OCI-LY7 (cell line): ENCODE data around the gene HMGN4. TPM values are rescaled to one million over a fixed set of nuclear protein-coding genes. Genes with fewer than 3 reads are reported as not detected.

Experiments
- BruUV-seq: library from RNA; stranded (reverse); fragments of 400-500 nt; replicated peaks from 2 replicates; lab custom pipeline; 2021; lab: Mats Ljungman, UMichigan
- CTCF ChIA-PET: fragments of 300-600 bp; sonication (Branson Sonifier 250); formaldehyde crosslinking; loops from one replicate; lab custom pipeline; 2022; ENCODE audit warnings: antibody characterized with exemption; ENCODE audit not compliant: unreplicated experiment; lab: Charles Lee
- POLR2A ChIA-PET: fragments of 300-600 bp; sonication (Branson Sonifier 250); formaldehyde crosslinking; loops from one replicate; lab custom pipeline; 2022; ENCODE audit warnings: antibody characterized with exemption; lab: Charles Lee
- DNase-seq: peaks from one replicate; pipeline ENCODE4 v3.0.0-alpha.2; 2015; ENCODE audit warnings: low spot score
- H2AFZ ChIP-seq: fragments of 200-600 bp; sonication (generic), shearing (Covaris generic); 2 replicates; pipeline ENCODE4 v1.6.1; 2014; ENCODE audit warnings: mild to moderate bottlenecking, antibody characterized with exemption, low read length, moderate library complexity
- H3K27ac ChIP-seq: fragments of 200-600 bp; sonication (generic); 2 replicates; pipeline ENCODE4 v1.5.1; 2014; ENCODE audit warnings: mixed run types, low read depth, mild to moderate bottlenecking, moderate library complexity, low read length, inconsistent platforms; ENCODE audit not compliant: poor library complexity, severe bottlenecking
- H3K36me3 ChIP-seq: fragments of 200-600 bp; sonication (generic); 2 replicates; pipeline ENCODE4 v1.6.1; 2014; ENCODE audit warnings: mild to moderate bottlenecking, antibody characterized with exemption, low read length, moderate library complexity, mixed read lengths; ENCODE audit not compliant: insufficient read depth
- H3K4me1 ChIP-seq: fragments of 200-600 bp; sonication (generic); 2 replicates; pipeline ENCODE4 v1.5.1; 2014; ENCODE audit warnings: mild to moderate bottlenecking, low read length; ENCODE audit not compliant: insufficient read depth, poor library complexity, severe bottlenecking
- H3K4me2 ChIP-seq: fragments of 200-600 bp; sonication (generic); 2 replicates; pipeline ENCODE4 v1.6.1; 2014; ENCODE audit warnings: mild to moderate bottlenecking, low read length
- H3K4me3 ChIP-seq: fragments of 200-600 bp; sonication (generic); 2 replicates; pipeline ENCODE4 v1.5.1; 2014; ENCODE audit warnings: mild to moderate bottlenecking, low read depth, low read length; ENCODE audit not compliant: poor library complexity, severe bottlenecking
- H3K79me2 ChIP-seq: fragments of 200-600 bp; sonication (generic); 2 replicates; pipeline ENCODE4 v1.6.1; 2016; ENCODE audit warnings: low read depth, mild to moderate bottlenecking, low read length, moderate library complexity, mixed read lengths; ENCODE audit not compliant: insufficient read depth
- H3K9me2 ChIP-seq: fragments of 200-600 bp; sonication (generic); 2 replicates; pipeline ENCODE4 v1.6.1; 2016; ENCODE audit warnings: mild to moderate bottlenecking, low read length, mixed read lengths; ENCODE audit not compliant: insufficient read depth
- H3K9me3 ChIP-seq: fragments of 200-600 bp; sonication (generic); 2 replicates; pipeline ENCODE4 v1.6.1; 2014; ENCODE audit warnings: mild to moderate bottlenecking, mixed run types, low read length, mixed read lengths
- H4K20me1 ChIP-seq: fragments of 200-600 bp; sonication (generic); 2 replicates; pipeline ENCODE4 v1.6.1; 2014; ENCODE audit warnings: mild to moderate bottlenecking, antibody characterized with exemption, low read length, moderate library complexity, mixed read lengths; ENCODE audit not compliant: insufficient read depth
- EZH2phosphoT487 ChIP-seq: fragments of 200-600 bp; sonication (generic); IDR thresholded peaks from 2 replicates; pipeline ENCODE4 v1.6.1; 2018; ENCODE audit warnings: low read depth, borderline replicate concordance, mild to moderate bottlenecking, mixed run types, antibody characterized with exemption, low read length, moderate library complexity, mixed read lengths
- intact Hi-C: fragments of 100-400 bp; cut with micrococcal nuclease; formaldehyde crosslinking; loops from one replicate; pipeline ENCODE4 v1.10.0; 2022; ENCODE audit not compliant: unreplicated experiment
- total RNA-seq, 2 experiments: library from RNA; depleted of rRNA in 1 of 2; stranded (reverse); fragments of >200 nt in 1 of 2; shearing (Covaris generic) in 1 of 2; gene quantifications; 2 replicates each; pipeline ENCODE4 v1.2.3, GENCODE V29; 2014 to 2022
- TF ChIP-seq, protein P1 (sequence below): fragments of 200-600 bp; sonication (generic); conservative IDR thresholded peaks from 2 replicates; pipeline ENCODE4 v1.5.1; 2014; ENCODE audit warnings: mild to moderate bottlenecking, antibody characterized with exemption, low read length, moderate library complexity, mixed read lengths

The HMGN4 gene
- total RNA-seq, 2 experiments from 2014 or later, result 104 to 113 TPM

GRCh38 chr6:26576929-26577719 lies 39.0 kb downstream of the HMGN4 start:
- no peak overlapping the region for H3K27ac ChIP-seq
- H3K79me2 ChIP-seq, result no peaks in the 10 kb centered on the region
- H3K4me3 ChIP-seq, result no peak overlapping the region
- no peak for DNase-seq
- TF ChIP-seq, protein P1, sequence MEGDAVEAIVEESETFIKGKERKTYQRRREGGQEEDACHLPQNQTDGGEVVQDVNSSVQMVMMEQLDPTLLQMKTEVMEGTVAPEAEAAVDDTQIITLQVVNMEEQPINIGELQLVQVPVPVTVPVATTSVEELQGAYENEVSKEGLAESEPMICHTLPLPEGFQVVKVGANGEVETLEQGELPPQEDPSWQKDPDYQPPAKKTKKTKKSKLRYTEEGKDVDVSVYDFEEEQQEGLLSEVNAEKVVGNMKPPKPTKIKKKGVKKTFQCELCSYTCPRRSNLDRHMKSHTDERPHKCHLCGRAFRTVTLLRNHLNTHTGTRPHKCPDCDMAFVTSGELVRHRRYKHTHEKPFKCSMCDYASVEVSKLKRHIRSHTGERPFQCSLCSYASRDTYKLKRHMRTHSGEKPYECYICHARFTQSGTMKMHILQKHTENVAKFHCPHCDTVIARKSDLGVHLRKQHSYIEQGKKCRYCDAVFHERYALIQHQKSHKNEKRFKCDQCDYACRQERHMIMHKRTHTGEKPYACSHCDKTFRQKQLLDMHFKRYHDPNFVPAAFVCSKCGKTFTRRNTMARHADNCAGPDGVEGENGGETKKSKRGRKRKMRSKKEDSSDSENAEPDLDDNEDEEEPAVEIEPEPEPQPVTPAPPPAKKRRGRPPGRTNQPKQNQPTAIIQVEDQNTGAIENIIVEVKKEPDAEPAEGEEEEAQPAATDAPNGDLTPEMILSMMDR, result no peak
- no peak for TF ChIP-seq EZH2phosphoT487
- H2AFZ ChIP-seq, result peak overlapping the region; percentile 28
- no peaks in the 10 kb centered on the region for H3K9me2 ChIP-seq
- H4K20me1 ChIP-seq, result no peaks in the 10 kb centered on the region
- ChIA-PET POLR2A (interaction anchor here (0.8 to 1.4 kb wide), 7 partner anchors 8 to 305 kb away, joined by 3 to 9 read pairs (median 4); a partner anchor contains a TSS), CTCF (no interaction called here)
- peak overlapping the region; percentile 20; the same call in 1 of the 2 replicates for H3K4me2 ChIP-seq
- no peaks in the 10 kb centered on the region for H3K36me3 ChIP-seq
- peaks cover 8% of the 10 kb centered on the region for H3K9me3 ChIP-seq
- intact Hi-C loops, result no loop called here
- no TSS peak for BruUV-seq
- peaks cover 11% of the 10 kb centered on the region for H3K4me1 ChIP-seq

GRCh38 chr6:26577720-26578072 lies 39.5 kb downstream of the HMGN4 start:
- H3K9me3 ChIP-seq, result peaks cover 8% of the 10 kb centered on the region
- ChIA-PET POLR2A (interaction anchor here (0.9 to 1.2 kb wide), 4 partner anchors 8 to 237 kb away, joined by 3 to 9 read pairs (median 4); no protein-coding TSS in a partner anchor), CTCF (no interaction called here)
- H3K27ac ChIP-seq, result no peak overlapping the region
- no peaks in the 10 kb centered on the region for H3K9me2 ChIP-seq
- 0 out of 2 replicates have a peak overlapping the region, but pooled peaks have one; percentile 20 for H3K4me2 ChIP-seq
- no peak for DNase-seq
- no peak overlapping the region for H3K4me3 ChIP-seq
- BruUV-seq, result no TSS peak
- TF ChIP-seq, protein P1, result no peak
- TF ChIP-seq EZH2phosphoT487, result no peak
- H4K20me1 ChIP-seq, result no peaks in the 10 kb centered on the region
- intact Hi-C loops, result no loop called here
- no peaks in the 10 kb centered on the region for H3K79me2 ChIP-seq
- H3K36me3 ChIP-seq, result no peaks in the 10 kb centered on the region
- H3K4me1 ChIP-seq, result peaks cover 7% of the 10 kb centered on the region
- peak overlapping the region; percentile 28; the same call in 1 of the 2 replicates for H2AFZ ChIP-seq

DNA sequence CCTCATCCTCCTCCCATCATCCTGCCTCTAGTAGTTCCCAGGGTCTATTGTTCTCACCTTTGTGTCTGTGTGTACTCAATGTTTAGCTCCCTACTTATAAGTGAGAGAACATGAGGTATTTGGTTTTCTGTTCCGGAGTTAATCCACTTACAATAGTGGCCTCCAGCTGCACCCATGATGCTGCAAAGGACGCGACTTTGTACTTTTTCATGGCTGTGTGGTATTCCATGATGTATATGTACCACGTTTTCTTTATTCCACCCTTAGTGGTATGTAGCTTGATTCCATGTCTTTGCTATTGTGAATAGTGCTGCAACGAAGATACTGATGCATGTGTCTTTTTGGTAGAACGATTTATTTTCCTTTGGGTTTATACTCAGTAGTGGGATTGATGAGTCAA lies 40.1 kb downstream of the HMGN4 start:
- Histone ChIP-seq H2AFZ (no peak overlapping the region), H3K9me2 (no peaks in the 10 kb centered on the region), H3K4me3 (no peak overlapping the region), H3K9me3 (peaks cover 8% of the 10 kb centered on the region), H4K20me1 (no peaks in the 10 kb centered on the region), H3K79me2 (no peaks in the 10 kb centered on the region), H3K4me2 (no peak overlapping the region), H3K36me3 (no peaks in the 10 kb centered on the region), H3K4me1 (peaks cover 3% of the 10 kb centered on the region), H3K27ac (no peak overlapping the region)
- DNase-seq, result no peak
- CTCF ChIA-PET, result no interaction called here
- POLR2A ChIA-PET, result interaction anchor here (1.2 kb wide), 1 partner anchor 12 kb away, joined by 4 read pairs; no protein-coding TSS in a partner anchor
- intact Hi-C loops, result no loop called here
- TF ChIP-seq, protein P1, result no peak
- no peak for TF ChIP-seq EZH2phosphoT487
- BruUV-seq, result no TSS peak
